H1 (cell line): ENCODE results near the gene RASL11B. TPM values are rescaled to one million over a fixed set of nuclear protein-coding genes. Genes with fewer than 3 reads are reported as not detected.
A peak's percentile ranks its signal among the peaks of the same experiment; 100 is the strongest.

Experiments
- HDAC2 ChIP-seq, 2 experiments: fragments of 300-600 bp in 1 of 2; sonication (generic) in 1 of 2; IDR thresholded peaks; 2 replicates each; pipeline ENCODE4 v1.6.1; 2011 to 2012; ENCODE audit warnings: low read depth in 2 of 2, low read length in 2 of 2, mild to moderate bottlenecking in 2 of 2, moderate library complexity in 2 of 2, borderline replicate concordance in 1 of 2, inconsistent platforms in 1 of 2
- HDAC6 ChIP-seq: IDR thresholded peaks from one replicate; pipeline ENCODE4 v1.7.1; 2012; ENCODE audit warnings: low read depth, mild to moderate bottlenecking, inconsistent platforms, low read length, moderate library complexity
- JUN ChIP-seq: IDR thresholded peaks from 2 replicates; pipeline ENCODE4 v1.6.1; 2011; ENCODE audit warnings: low read depth, mild to moderate bottlenecking, improper control_type of control experiment, low read length
- SRF ChIP-seq: IDR thresholded peaks from 2 replicates; pipeline ENCODE4 v1.6.1; 2011; ENCODE audit warnings: mild to moderate bottlenecking, low read depth, low read length, moderate library complexity
- USF2 ChIP-seq: IDR thresholded peaks from 2 replicates; pipeline ENCODE4 v1.6.1; 2011; ENCODE audit warnings: low read length, improper control_type of control experiment
- polyA plus RNA-seq, 7 experiments: library from polyadenylated mRNA; depleted of rRNA in 3 of 7; stranded (reverse) in 5 of 7; unstranded in 2 of 7; fragments of >200 nt in 5 of 7; fragments of 200-250 nt in 2 of 7; gene quantifications; 1 replicate in 5 of 7; 2 replicates in 1 of 7; 4 replicates in 1 of 7; pipeline versions ENCODE4 v1.2.1 to v1.2.3, GENCODE V29; 2011 to 2013; ENCODE audit warnings: missing spikeins in 2 of 7, mixed read lengths in 2 of 7
- total RNA-seq: library from RNA; stranded (reverse); fragmentation: NEBNext Ultra II Directional; extraction: Animal tissue kit (Norgen Biotek cat#: 25700); gene quantifications from 2 replicates; pipeline ENCODE4 v1.2.1, GENCODE V29; 2021

RASL11B gene
- total and polyA plus RNA-seq, 2 of the 8 experiments (the other 6 are each of a cell fraction or from before 2014, with no cell fraction given) = 49.8 to 75.5 TPM

GRCh38 chr4:52873861-52874343, 11.8 kb downstream of the RASL11B start (continued):
- TF ChIP-seq USF2 (no peak), HDAC6 (no peak), JUN (no peak), HDAC2 (IDR thresholded peaks at IDR 0.05; ENCODE audit: borderline replicate concordance in 1 of 2, low read depth in 2 of 2, low read length in 2 of 2) (peak; percentile 71 to 83; a peak in 1 of 4 replicates), SRF (no peak)
